ENCODE measurements around the gene USP36. TPM values are rescaled to one million over a fixed set of nuclear protein-coding genes. Genes with fewer than 3 reads are reported as not detected.

The USP36 gene
- total RNA-seq, 2 experiments from 2014 or later = 489 to 494 TPM

DNA sequence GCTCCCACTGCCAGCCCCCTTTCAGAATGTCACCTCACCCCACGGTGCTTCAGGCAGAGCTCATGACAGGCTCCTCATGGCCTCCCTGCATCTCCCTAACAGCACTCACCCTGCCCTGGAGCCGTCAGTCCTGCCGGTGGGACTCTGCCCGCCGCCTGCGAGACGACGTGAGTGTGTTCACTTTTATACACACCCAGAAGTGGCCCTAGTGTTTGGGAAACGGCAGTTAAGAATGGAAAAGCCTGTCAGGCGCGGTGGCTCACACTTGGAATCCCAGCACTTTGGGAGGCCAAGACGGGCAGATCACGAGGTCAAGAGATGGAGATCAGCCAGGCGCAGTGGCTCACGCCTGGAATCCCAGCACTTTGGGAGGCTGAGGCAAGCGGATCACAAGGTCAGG, 46.2 kb downstream of the USP36 start:
- peaks cover 83% of the 10 kb centered on the region for H3K4me1 Mint-ChIP-seq (ENCODE audit: low read depth)
- no peaks in the 10 kb centered on the region for H3K9me3 Mint-ChIP-seq
- Histone ChIP-seq H3K27ac (ENCODE audit: low read depth in 1 of 2, low read length in 2 of 2) (no peak overlapping the region), H3K36me3 (ENCODE audit: insufficient read depth, low read length) (peaks cover 75% of the 10 kb centered on the region), H3K27me3 (ENCODE audit: control insufficient read depth in 1 of 2, insufficient read depth in 2 of 2, low read length in 2 of 2) (no peaks in the 10 kb centered on the region), H3K9me3 (ENCODE audit: control insufficient read depth in 1 of 2, insufficient read depth in 1 of 2, low read length in 2 of 2) (no peaks in the 10 kb centered on the region), H3K4me3 (ENCODE audit: low read length) (no peak overlapping the region), H3K4me1 (ENCODE audit: insufficient read depth, low read length) (peaks cover 74% of the 10 kb centered on the region)
- H3K4me3 Mint-ChIP-seq = peak overlapping the region; percentile 54
- no peaks in the 10 kb centered on the region for H3K27me3 Mint-ChIP-seq
- ChIA-PET CTCF (no interaction called here), POLR2A (no interaction called here)
- H3K27ac Mint-ChIP-seq = peak overlapping the region; percentile 97
- ATAC-seq (ENCODE audit: poor library complexity) (no peak), DNase-seq (no peak)
- TF ChIP-seq CTCF (IDR thresholded peaks at IDR 0.05) = no peak
- peaks cover 90% of the 10 kb centered on the region for H3K36me3 Mint-ChIP-seq (ENCODE audit: low read depth)
- intact Hi-C loops (cut with DNase I, micrococcal nuclease) = no loop called here

DNA sequence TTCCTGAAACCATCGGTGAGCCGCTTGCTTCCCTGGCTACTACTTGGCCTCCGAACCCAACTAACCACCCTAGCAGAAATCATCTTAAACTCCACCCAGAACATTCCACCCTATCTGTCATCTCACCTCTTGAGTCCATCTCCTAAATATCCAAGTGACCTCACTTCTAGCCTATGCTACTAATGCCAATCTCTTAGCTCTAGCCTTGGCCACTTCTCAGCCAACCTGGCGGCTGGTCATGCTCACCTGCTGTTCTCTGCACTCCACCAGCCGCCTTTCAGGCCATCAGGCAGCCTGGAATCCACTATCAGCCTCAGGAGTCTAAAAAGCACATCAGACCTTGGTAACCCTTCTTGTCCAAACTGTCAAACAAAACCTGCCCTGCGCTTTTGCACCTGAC, 46.6 kb downstream of the USP36 start:
- Histone ChIP-seq H3K27me3 (ENCODE audit: control insufficient read depth in 1 of 2, insufficient read depth in 2 of 2, low read length in 2 of 2) (no peaks in the 10 kb centered on the region), H3K4me3 (ENCODE audit: low read length) (no peak overlapping the region), H3K9me3 (ENCODE audit: control insufficient read depth in 1 of 2, insufficient read depth in 1 of 2, low read length in 2 of 2) (no peaks in the 10 kb centered on the region), H3K4me1 (ENCODE audit: insufficient read depth, low read length) (peaks cover 74% of the 10 kb centered on the region), H3K27ac (ENCODE audit: low read depth in 1 of 2, low read length in 2 of 2) (no peak overlapping the region), H3K36me3 (ENCODE audit: insufficient read depth, low read length) (peaks cover 71% of the 10 kb centered on the region)
- Mint-ChIP-seq H3K4me3 (peak overlapping the region; percentile 54), H3K9me3 (no peaks in the 10 kb centered on the region), H3K27me3 (no peaks in the 10 kb centered on the region), H3K27ac (peak overlapping the region; percentile 97), H3K36me3 (ENCODE audit: low read depth) (peaks cover 88% of the 10 kb centered on the region), H3K4me1 (ENCODE audit: low read depth) (peaks cover 83% of the 10 kb centered on the region)
- CTCF ChIA-PET = no interaction called here
- TF ChIP-seq CTCF (IDR thresholded peaks at IDR 0.05) = no peak
- DNase-seq (no peak), ATAC-seq (ENCODE audit: poor library complexity) (no peak)
- intact Hi-C loops (cut with DNase I, micrococcal nuclease) = no loop called here
- POLR2A ChIA-PET = interaction anchor here (0.6 kb wide), 1 partner anchor 11 kb away, joined by 3 read pairs; no protein-coding TSS in a partner anchor

DNA sequence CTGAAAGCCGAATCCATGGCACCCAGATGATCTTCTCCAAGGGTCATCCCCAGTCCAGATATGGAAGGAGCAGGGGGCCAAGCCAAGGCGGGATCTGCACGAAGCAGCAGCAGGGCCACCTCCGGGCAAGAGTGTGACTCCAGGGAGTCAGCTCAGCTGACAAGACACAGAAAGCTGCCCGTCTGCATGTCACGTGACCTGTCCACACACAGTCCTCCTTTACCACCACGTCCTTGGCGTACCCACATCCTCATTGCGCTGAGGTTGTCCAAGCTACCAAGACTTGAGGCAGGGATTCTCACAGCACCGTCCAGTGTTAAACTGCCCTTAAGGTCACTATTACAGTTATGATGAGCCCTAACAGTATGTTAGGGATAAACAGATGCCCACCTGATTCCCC, 47.2 kb downstream of the USP36 start:
- no peaks in the 10 kb centered on the region for H3K27me3 ChIP-seq (ENCODE audit: control insufficient read depth in 1 of 2, insufficient read depth in 2 of 2, low read length in 2 of 2)
- CTCF ChIA-PET = no interaction called here
- H3K36me3 ChIP-seq (ENCODE audit: insufficient read depth, low read length) = peaks cover 68% of the 10 kb centered on the region
- Mint-ChIP-seq H3K4me3 (peak overlapping the region; percentile 54), H3K9me3 (no peaks in the 10 kb centered on the region), H3K36me3 (ENCODE audit: low read depth) (peaks cover 83% of the 10 kb centered on the region), H3K27ac (peak overlapping the region; percentile 97), H3K4me1 (ENCODE audit: low read depth) (peaks cover 81% of the 10 kb centered on the region), H3K27me3 (no peaks in the 10 kb centered on the region)
- no peak overlapping the region for H3K4me3 ChIP-seq (ENCODE audit: low read length)
- H3K9me3 ChIP-seq (ENCODE audit: control insufficient read depth in 1 of 2, insufficient read depth in 1 of 2, low read length in 2 of 2) = no peaks in the 10 kb centered on the region
- H3K4me1 ChIP-seq (ENCODE audit: insufficient read depth, low read length) = peaks cover 74% of the 10 kb centered on the region
- intact Hi-C loops (cut with DNase I, micrococcal nuclease) = no loop called here
- no peak for ATAC-seq (ENCODE audit: poor library complexity)
- H3K27ac ChIP-seq (ENCODE audit: low read depth in 1 of 2, low read length in 2 of 2) = no peak overlapping the region
- no peak for TF ChIP-seq CTCF (IDR thresholded peaks at IDR 0.05)
- DNase-seq = no peak
- POLR2A ChIA-PET = interaction anchor here (0.6 to 1.0 kb wide), 3 partner anchors 11 to 672 kb away, joined by 3 to 6 read pairs (median 4); no protein-coding TSS in a partner anchor

Measured in CD4-positive, alpha-beta T cell (primary cell).